H54 (cell line): ENCODE data around the gene PLPP7.

Experiments
- DNase-seq: peaks from one replicate; pipeline ENCODE4 v3.0.0; 2011; ENCODE audit warnings: low spot score, mixed read lengths; ENCODE audit not compliant: insufficient read length
- FAIRE-seq: peaks from 3 replicates; lab custom pipeline; 2011; peaks lifted over from hg19 to GRCh38; lab: Jason Lieb, UNC
- POLR2A ChIP-seq: IDR thresholded peaks from 2 replicates; pipeline ENCODE4 v1.6.1; 2011; ENCODE audit warnings: low read depth, mild to moderate bottlenecking, low read length

The PLPP7 gene

DNA sequence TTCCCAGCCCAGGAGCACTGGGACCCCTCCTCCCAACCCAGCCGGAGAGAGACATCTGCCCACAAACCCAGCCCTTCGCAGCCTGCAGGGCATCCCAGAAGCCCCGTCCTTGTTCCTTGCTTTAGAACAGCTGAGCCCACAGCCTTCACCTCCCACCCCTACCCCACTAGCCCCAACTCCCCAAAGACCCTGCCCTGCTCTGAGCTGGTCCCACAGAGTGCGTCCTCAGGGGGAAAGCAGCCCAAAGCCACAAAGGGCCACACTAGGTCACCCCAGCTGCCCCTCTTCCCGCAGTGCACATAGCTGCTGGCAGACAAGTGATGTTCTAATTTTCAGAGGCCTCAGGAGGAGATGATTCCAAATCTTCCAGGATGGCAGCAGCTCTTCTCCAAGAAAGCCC, 8.8 kb downstream of the PLPP7 start:
- TF ChIP-seq POLR2A = no peak
- DNase-seq (no peak), FAIRE-seq (no peak)

DNA sequence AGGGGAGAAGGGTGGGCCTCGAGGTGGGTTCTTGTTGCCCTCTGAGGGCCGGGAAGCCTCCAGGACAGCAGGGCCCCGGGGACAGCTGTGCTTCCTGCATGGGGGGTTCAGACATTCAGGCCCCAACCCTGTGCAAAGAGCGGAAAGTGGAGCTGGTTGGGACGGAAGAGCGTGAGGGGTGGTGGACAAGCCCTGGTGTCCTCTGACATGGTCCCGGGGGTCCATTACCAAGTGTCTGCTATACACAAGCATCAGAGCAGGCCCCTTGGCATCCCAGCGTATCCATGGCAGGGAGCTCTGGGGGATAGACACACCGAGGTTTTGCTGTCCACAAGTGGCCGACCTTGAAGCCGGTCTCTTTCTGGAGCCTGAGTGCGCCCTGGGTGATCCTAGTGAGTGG, 9.3 kb downstream of the PLPP7 start:
- TF ChIP-seq POLR2A = no peak
- no peak for DNase-seq
- no peak for FAIRE-seq

DNA sequence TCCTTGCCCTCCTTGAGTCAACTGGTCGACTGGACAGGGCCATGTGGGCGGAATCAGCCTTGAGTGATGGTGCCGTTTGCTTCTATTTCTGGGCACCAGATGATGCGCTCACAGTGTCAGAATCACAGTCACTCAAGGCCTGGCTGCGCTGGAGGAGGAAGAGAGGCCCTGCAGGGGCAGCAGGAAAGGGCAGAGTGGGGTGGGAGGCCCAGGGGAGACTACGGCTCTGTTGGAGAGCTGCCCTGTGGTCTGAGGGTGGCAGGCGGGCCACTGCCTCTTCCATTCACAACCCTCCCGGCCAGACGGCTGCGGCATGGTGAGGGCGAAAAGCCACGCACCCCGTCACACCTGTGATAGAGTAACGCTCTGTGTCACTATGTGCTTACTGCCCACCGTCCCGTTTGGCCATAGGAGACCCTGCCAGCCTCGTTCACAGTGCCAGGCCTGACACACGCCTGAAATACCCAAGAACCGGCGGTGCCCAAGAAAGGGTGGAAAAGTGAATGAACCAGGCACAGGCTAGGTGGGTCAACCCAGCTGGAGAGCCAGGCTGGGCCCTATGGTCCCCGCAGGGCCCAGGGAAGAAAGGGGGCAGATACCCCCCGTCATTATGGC, 9.9 kb downstream of the PLPP7 start:
- no peak for TF ChIP-seq POLR2A
- no peak for FAIRE-seq
- DNase-seq = no peak

DNA sequence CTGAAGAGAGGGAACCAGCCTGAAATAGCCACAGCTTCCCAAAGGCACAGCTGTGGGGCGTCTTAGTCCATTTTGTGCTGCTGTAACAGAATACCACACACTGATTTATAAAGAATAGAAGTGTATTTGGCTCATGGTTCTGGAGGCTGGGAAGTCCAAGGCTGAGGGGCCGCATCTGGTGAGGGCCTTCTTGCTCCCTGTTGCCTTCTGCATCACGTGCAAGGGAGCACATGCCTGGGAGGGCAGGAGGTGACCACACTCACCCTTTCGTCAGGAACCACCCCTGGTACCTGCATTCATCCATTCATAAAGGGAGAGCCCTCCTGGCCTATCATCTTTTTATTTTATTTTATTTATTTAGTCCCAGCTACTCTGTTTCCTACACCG, 10.4 kb downstream of the PLPP7 start:
- no peak for TF ChIP-seq POLR2A

DNA sequence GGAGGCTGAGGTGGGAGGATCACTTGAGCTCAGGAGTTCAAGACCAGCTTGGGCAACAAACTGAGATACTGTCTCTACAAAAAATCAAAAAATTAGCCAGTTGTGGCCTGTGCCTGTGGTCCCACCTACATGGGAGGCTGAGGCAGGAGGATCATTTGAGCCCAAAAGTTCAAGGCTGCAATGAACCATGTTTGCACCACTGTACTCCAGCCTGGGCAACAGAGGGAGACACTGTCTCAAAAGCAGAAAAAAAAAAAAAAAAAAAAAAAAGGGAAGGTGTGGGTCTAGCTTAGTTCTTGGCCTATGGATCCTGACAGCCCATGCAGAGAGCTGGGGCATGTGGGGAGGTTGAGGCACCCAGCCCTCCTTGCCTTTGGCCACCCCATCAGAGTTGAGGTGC, 10.9 kb downstream of the PLPP7 start:
- no peak for FAIRE-seq
- TF ChIP-seq POLR2A = no peak
- DNase-seq = no peak

More for the DNA sequence above, 10.4 kb downstream of the PLPP7 start:
- DNase-seq (no peak), FAIRE-seq (no peak)

DNA sequence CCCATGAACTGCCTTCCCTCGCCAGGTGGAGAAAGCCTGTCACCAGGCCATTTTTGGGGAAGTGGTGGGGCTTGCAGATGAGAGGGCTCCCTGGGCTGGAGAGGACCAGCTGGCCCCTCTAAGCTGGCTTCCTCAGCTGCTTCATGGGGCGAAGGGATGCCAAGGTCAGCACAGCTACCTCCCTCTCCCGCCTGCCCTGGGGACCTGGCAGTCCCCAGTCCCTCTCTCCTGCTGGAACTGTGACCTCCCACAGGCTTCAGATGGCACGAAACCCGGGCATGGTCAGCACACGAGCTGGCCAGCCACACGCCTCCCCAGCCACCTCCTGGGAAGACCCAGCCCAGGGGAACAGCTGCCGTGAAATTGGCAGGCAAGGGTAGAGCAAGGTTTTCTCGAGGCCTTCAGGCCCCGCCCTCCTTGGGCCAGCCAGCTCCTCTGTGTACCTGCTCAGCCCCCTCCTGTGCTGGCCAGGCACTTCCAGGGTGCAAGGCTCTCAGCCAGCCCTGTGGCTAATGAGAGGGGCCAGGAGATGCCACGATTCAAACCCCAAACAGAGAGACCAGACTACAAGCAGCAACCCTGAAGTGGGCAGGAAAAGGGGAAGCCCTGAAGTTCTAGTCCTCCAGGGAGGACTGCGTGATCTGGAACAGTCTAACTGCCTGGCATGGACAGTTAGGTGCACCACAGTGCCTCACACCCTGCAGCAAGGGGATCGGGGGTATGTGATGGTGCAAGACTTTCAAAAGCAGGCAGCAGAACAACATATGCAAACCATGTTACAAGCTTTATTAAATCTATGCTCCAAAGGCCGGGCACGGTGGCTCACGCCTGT, 12.9 kb downstream of the PLPP7 start:
- DNase-seq (no peak), FAIRE-seq (no peak)
- no peak for TF ChIP-seq POLR2A

DNA sequence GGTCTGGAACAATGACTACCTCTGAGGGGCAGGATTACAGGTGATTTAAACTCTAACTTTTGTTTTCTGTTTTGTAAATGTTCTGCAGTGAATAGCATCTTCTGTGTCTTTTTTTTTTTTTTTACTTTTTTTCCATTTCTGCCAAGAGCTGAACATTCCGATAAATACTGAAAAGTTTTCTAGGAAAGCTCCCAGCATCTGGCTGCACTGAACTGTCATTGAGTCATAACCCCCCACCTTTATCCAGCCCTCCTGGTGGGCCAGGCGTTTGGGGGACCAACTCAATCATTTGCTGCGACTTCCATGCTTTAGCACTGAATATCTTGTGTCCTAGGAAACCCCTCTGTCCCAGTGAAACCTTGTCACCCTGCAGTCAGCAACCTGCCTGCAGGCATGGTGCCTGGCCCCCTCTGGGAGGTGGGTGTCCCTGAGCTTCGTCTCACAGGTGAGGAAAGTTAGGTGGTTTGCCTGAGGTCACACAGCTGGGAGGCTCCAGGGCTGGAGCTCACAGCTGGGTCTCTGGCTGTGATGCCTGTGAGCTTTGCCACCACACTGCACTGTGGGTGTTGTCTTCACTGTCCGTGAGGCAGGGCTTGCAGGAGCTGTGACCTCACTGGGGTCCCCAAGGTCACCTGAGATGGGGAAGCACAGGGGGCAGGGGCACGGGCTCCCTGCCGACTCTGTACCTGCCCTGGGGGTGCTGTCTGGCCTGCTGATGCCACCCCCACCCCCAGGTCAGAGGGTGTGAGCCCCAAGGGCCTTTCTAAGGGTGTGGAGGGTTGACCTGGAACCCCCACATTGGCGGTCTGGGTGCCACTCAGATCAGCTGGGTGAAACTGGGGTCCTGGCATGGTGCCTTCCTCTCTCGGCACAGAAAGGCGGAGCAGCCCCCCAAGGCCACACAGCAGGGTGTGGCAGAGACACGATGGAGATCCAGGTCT, 14.1 kb downstream of the PLPP7 start:
- FAIRE-seq (no peak), DNase-seq (no peak)
- no peak for TF ChIP-seq POLR2A

DNA sequence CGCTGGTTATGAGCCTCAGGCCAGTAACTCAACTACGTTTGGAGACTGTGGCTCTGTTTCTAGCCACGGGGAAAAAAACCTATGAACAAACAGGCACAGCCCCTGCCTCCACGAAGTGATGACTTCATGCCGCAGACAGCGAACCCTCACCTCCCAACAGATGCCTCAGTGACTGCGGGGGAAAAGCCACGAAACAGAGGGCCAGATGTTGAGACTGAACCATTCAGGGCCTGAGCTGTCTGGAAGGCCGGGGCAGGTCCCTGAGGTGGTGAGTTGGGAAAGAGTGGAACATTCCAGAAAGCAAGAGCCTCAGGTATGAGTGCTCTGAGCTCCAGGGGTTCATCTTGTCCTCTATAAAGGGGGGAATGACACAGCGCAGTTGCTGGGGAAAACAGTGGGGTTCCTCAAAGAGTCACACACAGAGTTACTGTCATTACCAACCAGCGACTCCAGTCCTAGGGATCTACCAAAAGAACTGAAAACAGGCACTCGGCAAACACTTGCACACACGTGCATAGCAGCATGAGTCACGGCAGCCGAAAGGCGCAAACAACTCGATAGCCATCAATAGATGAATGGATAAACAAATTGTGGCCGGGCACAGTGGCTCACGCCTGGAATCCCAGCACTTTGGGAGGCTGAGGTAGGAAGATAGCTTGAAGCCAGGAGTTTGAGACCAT, 15.3 kb downstream of the PLPP7 start:
- DNase-seq = no peak

DNA sequence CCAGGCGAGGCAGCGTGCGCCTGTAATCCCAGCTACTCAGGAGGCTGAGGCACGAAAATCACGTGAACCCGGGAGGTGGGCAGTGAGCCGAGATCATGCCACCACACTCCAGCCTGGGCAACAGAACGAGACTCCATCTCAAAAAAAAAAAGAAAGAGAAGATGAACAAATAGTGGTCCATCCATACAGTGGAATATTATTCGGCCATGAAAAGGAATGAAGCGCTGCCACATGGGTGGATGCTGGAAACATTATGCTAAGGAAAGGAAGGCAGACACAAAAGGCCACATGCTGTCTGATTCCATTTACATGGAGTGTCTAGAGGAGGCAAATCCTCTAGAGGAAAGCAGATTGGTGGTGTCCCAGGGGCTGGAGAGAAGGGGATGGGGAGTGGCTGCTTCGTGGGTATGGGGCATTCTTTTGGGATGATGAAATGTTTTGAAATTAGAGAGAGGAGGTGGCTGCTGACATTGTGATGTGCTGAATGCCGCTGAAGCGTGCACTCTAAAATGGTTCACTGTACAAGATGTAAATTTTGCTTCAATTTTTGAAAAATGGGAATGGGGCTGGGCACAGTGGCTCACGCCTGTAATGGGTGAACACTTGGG, 17.0 kb downstream of the PLPP7 start:
- DNase-seq (no peak), FAIRE-seq (no peak)
- TF ChIP-seq POLR2A = no peak

More for the DNA sequence above, 15.3 kb downstream of the PLPP7 start:
- TF ChIP-seq POLR2A = no peak
- FAIRE-seq = no peak

DNA sequence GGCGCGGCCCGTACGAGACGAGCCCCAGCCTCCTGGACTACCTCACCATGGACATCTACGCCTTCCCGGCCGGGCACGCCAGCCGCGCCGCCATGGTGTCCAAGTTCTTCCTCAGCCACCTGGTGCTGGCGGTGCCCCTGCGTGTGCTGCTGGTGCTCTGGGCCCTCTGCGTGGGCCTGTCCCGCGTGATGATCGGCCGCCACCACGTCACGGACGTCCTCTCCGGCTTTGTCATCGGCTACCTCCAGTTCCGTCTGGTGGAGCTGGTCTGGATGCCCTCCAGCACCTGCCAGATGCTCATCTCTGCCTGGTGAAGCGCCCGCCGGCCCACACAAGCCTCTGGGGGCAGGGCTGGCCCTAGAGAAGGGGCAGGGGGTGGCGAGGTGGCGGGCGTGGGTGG, 18.5 kb downstream of the PLPP7 start:
- DNase-seq (no peak), FAIRE-seq (no peak)
- no peak for TF ChIP-seq POLR2A

DNA sequence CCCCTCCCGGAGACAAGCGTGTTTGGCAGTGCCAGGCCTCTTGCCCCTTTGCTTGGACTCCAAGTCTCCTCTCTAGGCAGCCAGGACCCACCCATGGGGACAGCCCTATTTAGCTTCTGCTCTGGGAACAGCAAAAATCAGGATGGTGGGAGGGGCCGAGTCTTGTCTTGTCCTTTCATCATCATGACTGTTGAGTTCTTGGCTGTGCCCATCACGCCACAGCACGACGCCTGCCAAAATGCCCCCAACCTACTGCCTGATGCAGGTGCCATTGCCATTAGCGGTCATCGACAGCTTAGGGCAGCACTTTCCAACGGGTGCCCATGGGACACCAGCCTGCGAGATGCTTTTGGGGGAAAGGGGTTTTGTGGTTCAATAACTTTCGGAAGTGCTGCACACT, 18.9 kb downstream of the PLPP7 start:
- no peak for TF ChIP-seq POLR2A
- FAIRE-seq = no peak
- no peak for DNase-seq

DNA sequence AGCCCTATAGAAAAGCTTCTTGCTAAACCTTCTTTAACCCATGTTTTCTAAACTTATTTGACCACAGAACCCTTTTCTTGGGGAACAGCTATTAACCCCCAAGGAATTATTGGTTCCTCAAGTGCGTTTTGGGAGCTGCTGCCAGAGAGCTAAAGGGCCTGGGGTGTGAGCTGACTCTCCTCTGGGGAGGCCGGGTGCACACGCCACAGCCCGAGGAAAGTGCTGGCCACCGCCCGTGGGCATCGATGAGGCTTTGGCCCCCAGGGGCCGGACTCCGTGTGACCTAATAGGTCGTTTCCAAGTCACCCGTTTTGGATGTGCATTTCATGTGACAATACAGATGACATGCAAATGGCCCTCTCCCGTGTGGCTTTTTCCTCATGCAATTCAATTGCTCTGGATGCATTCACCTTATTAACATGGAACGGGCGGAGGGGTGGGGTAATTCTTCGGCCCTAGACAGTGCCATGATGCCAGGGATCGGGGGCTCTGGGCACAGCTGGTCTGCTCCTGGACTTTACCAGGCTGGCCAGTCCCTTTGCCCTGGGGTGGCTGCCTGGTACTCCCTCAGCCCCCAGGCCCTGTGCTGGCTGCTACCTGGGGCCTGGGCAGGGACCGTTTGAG, 19.5 kb downstream of the PLPP7 start:
- FAIRE-seq (no peak), DNase-seq (no peak)
- TF ChIP-seq POLR2A = no peak

DNA sequence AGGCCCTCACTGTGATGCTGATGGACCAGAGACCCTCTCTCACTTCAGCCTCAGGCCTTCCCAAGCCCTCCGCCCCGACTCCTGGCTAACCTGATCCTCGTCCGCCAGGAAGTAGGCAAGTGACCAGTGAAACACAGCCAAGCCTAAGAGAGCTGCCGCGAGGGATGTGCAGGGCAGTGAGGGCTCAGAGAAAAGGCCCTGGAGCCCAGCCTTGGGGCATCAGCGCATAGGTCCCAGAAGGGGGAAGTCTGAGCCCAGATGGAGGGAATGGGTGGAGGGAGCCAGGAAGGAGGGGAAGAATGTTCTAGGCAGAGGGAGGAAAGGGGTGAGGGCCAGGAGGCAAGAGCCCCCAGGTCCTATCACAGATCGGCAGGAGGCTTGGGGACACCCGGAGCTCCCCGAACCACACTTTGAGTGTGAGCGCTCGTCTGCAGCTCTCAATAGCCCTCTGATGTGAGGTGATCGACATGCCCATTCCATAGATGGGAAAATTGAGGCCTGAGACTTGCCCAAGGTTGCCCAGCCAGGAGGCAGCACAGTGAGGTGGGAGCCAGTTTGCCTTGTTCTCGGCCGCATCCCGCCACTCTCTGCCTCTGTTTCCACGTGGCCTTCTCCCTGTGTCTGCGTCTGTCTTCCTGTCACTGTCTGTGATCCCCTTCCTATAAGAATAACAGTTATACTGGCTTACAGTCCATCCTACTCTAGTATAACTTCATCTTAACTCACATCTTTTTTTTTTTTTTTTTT, 20.2 kb downstream of the PLPP7 start:
- DNase-seq (no peak), FAIRE-seq (no peak)
- TF ChIP-seq POLR2A = no peak
